Esophagus muscularis mucosa (tissue), 3 donors: ENCODE measurements around the gene APOL3.

ENCODE experiments used
- CTCF ChIP-seq, 3 experiments: fragments of 200-600 bp in 2 of 3; fragments of 450-650 bp in 1 of 3; sonication (generic) in 2 of 3; IDR thresholded peaks; one replicate each; pipeline ENCODE4 v1.5.1; 2017 to 2019; ENCODE audit warnings: antibody characterized with exemption in 3 of 3, mild to moderate bottlenecking in 2 of 3, moderate library complexity in 1 of 3
- POLR2A ChIP-seq: fragments of 450-650 bp; IDR thresholded peaks from one replicate; pipeline ENCODE4 v1.6.1; 2017; ENCODE audit warnings: antibody characterized with exemption, moderate library complexity, mild to moderate bottlenecking, low read depth
- POLR2AphosphoS5 ChIP-seq, 2 donors: sonication (generic); formaldehyde crosslinking; IDR thresholded peaks; one replicate each; pipeline ENCODE4 v1.6.1; 2017; ENCODE audit warnings: antibody characterized with exemption in 2 of 2

GRCh38 chr22:36162127-36163034, 1.8 kb upstream of the APOL3 start:
- TF ChIP-seq CTCF (IDR thresholded peaks at IDR 0.05) (no peak), POLR2AphosphoS5 (IDR thresholded peaks at IDR 0.05) (no peak), POLR2A (no peak)
